Measurements from ENCODE around the gene SMOC2.

The SMOC2 gene

GRCh38 chr6:168415993-168416530 is 24.9 kb upstream of the SMOC2 start:
- no peak for DNase-seq

GRCh38 chr6:168416531-168416930 is 24.5 kb upstream of the SMOC2 start:
- DNase-seq, result no peak

GRCh38 chr6:168417191-168417590 is 23.8 kb upstream of the SMOC2 start:
- DNase-seq, result no peak

GRCh38 chr6:168417679-168418557 is 23.1 kb upstream of the SMOC2 start:
- no peak for DNase-seq

- no peak for DNase-seq
These were observed 22.3 kb upstream of the SMOC2 start for GRCh38 chr6:168418711-168419121.

GRCh38 chr6:168419569-168419968 is 21.4 kb upstream of the SMOC2 start:
- DNase-seq, result no peak

- no peak for DNase-seq
These were observed 20.9 kb upstream of the SMOC2 start for GRCh38 chr6:168420084-168420483.

- no peak for DNase-seq
These were observed 20.3 kb upstream of the SMOC2 start for GRCh38 chr6:168420706-168421105.

GRCh38 chr6:168427184-168427583 is 13.8 kb upstream of the SMOC2 start:
- no peak for DNase-seq

GRCh38 chr6:168428052-168428826 is 12.7 kb upstream of the SMOC2 start:
- no peak for DNase-seq

- no peak for DNase-seq
These were observed 12.1 kb upstream of the SMOC2 start for GRCh38 chr6:168428863-168429262.

- DNase-seq, result no peak
These were observed 8.8 kb upstream of the SMOC2 start for GRCh38 chr6:168432196-168432595.

GRCh38 chr6:168433898-168434297 is 7.1 kb upstream of the SMOC2 start:
- DNase-seq, result no peak

GRCh38 chr6:168434505-168434904 is 6.5 kb upstream of the SMOC2 start:
- no peak for DNase-seq

- no peak for DNase-seq
These were observed 3.2 kb upstream of the SMOC2 start for GRCh38 chr6:168437751-168438150.

- DNase-seq, result no peak
These were observed 2.0 kb upstream of the SMOC2 start for GRCh38 chr6:168438783-168439520.

- DNase-seq, result no peak
These were observed 1.1 kb upstream of the SMOC2 start for GRCh38 chr6:168439794-168440450.

- no peak for DNase-seq
These were observed 729 bp downstream of the SMOC2 start for GRCh38 chr6:168441434-168442391.

GRCh38 chr6:168442646-168443045 is 1.7 kb downstream of the SMOC2 start:
- no peak for DNase-seq

GRCh38 chr6:168447282-168447681 is 6.3 kb downstream of the SMOC2 start:
- no peak for DNase-seq

- DNase-seq, result no peak
These were observed 6.7 kb downstream of the SMOC2 start for GRCh38 chr6:168447700-168448099.
